Heart left ventricle (tissue), 16 donors: ENCODE data around the gene PRSS1. TPM values are rescaled to one million over a fixed set of nuclear protein-coding genes. Genes with fewer than 3 reads are reported as not detected.
"Not testable (repeated sequence)": the region's sequence is repeated elsewhere in the genome, so short reads cannot be mapped to it uniquely, and the experiment has no call there.

Experiments used
- ATAC-seq, 4 donors: fragments of 200-7000 bp; cut with Tn5 transposase; one replicate each; pipeline ENCODE4 v1.9.1; 2020 to 2022; ENCODE audit warnings: moderate library complexity in 4 of 4, mild to moderate bottlenecking in 3 of 4, moderate number of reproducible peaks in 1 of 4
- DNase-seq, 5 donors: peaks; one replicate each; pipeline ENCODE4 v3.0.0-alpha.2; 2020
- H3K27ac ChIP-seq, 12 donors: fragments of 200-600 bp; sonication (generic) in 4 of 12; one replicate each; pipeline versions ENCODE4 v1.5.0 to v1.8.0; 2016 to 2022; ENCODE audit warnings: mild to moderate bottlenecking in 2 of 12
- H3K27me3 ChIP-seq, 9 donors: fragments of 200-600 bp; sonication (generic) in 2 of 9; one replicate each; pipeline versions ENCODE4 v1.5.1 to v1.8.0; 2016 to 2022; ENCODE audit warnings: mild to moderate bottlenecking in 3 of 9
- H3K36me3 ChIP-seq, 9 donors: fragments of 200-600 bp; sonication (generic) in 2 of 9; one replicate each; pipeline versions ENCODE4 v1.5.0 to v1.8.0; 2018 to 2022; ENCODE audit warnings: mild to moderate bottlenecking in 2 of 9
- H3K4me1 ChIP-seq, 12 donors: fragments of 200-600 bp; sonication (generic) in 4 of 12; one replicate each; pipeline versions ENCODE4 v1.5.0 to v1.8.0; 2016 to 2022; ENCODE audit warnings: mild to moderate bottlenecking in 3 of 12
- H3K4me3 ChIP-seq, 12 donors: fragments of 200-600 bp; sonication (generic) in 4 of 12; one replicate each; pipeline versions ENCODE4 v1.5.0 to v1.8.0; 2017 to 2022; ENCODE audit warnings: mild to moderate bottlenecking in 9 of 12, moderate library complexity in 4 of 12
- H3K9me3 ChIP-seq, 12 donors: fragments of 200-600 bp; sonication (generic) in 4 of 12; one replicate each; pipeline versions ENCODE4 v1.5.0 to v1.8.0; 2016 to 2022; ENCODE audit warnings: mild to moderate bottlenecking in 1 of 12
- CTCF ChIP-seq, 12 donors: fragments of 200-600 bp; sonication (generic) in 4 of 12; IDR thresholded peaks; one replicate each; pipeline versions ENCODE4 v1.5.0 to v1.8.0; 2018 to 2022; ENCODE audit warnings: antibody characterized with exemption in 12 of 12, mild to moderate bottlenecking in 5 of 12
- POLR2A ChIP-seq, 2 donors: fragments of 450-650 bp; IDR thresholded peaks; one replicate each; pipeline ENCODE4 v1.6.1; 2017; ENCODE audit warnings: antibody characterized with exemption in 2 of 2, mild to moderate bottlenecking in 2 of 2, moderate library complexity in 2 of 2
- WGBS, 4 donors: extraction: QIAGEN DNeasy Blood & Tissue Kit in 2 of 4; methylation state at CpG; one replicate each; pipeline versions ENCODE4 v1.1.5 to v1.1.7; 2013 to 2018; 5-methylcytosine and 5-hydroxymethylcytosine counted together
- intact Hi-C, 10 donors: fragments of 100-400 bp; cut with DNase I; formaldehyde crosslinking; loops; one replicate each; pipeline versions ENCODE4 v1.11.1 to v1.14.2; 2022
- polyA plus RNA-seq, 2 donors: library from polyadenylated mRNA; stranded (reverse); fragments of 200-250 nt; gene quantifications; one replicate each; pipeline ENCODE4 v1.2.3, GENCODE V29; 2013
- total RNA-seq, 9 donors: library from RNA; depleted of rRNA in 2 of 9; stranded (reverse); fragments of >200 nt in 2 of 9; fragmentation: NEBNext Ultra II Directional in 3 of 9; extraction: Animal tissue kit (Norgen Biotek cat#: 25700) in 3 of 9; gene quantifications; one replicate each; pipeline versions ENCODE4 v1.1.0 to v1.2.4, GENCODE V29; 2016 to 2023
- donor health status: ischemic (EF 13 %, LVEDD 7.1; RV severe dilation, severe dysfunction).
- donor health status: healthy with polysubstance abuse.
- donor health status: DM: no; HTN: yes; CAD: no.
- donor health status: DM: no; HTN: no; CAD: no.
- donor health status: ischemic (EF 25% LVEDD 6.9; RV normal size, moderate dysfunction).
- donor health status: ischemic (EF 25% LVEDD 5.7; RV mildly dilated, moderate dysfunction).
- donor health status: healthy.
- donor health status: DM: yes; HTN: yes; CAD: no.
- donor health status: ischemic (EF 35%, LVEDD 5.7; RV mildly dilated, moderate dysfunction).
- donor health status: nonischemic (EF 11% LVEDD 7.7; RV severe dilation, severe dysfunction).
- donor health status: DM: yes; HTN: yes; CAD: no.
- donor health status: PGD.
- donor health status: ischemic (EF 29% LVEDD 5.4; RV normal size, mild dysfunction).
- donor health status: nonischemic (EF 23%, LVEDD 6.1; RV moderate dilation, normal function).

PRSS1 gene
- total and polyA plus RNA-seq, 11 donors, result 1.3 to 4.3 (median 3.0) TPM; not detected in 5

- no peaks in the 10 kb centered on the region for H3K36me3 ChIP-seq
Observed at GRCh38 chr7:142739923-142740492, 9.3 kb upstream of the PRSS1 start.

GRCh38 chr7:142740786-142741185 is 8.5 kb upstream of the PRSS1 start:
- intact Hi-C loops, result no loop called here
- Histone ChIP-seq H3K27me3 (no peaks in the 10 kb centered on the region), H3K36me3 (no peaks in the 10 kb centered on the region), H3K4me3 (no peak overlapping the region), H3K27ac (peak overlapping the region in 3 of 12 donors; percentile 63 to 87 (median 65)), H3K9me3 (no peaks in the 10 kb centered on the region), H3K4me1 (peaks cover 0 to 20% (median 9%) of the 10 kb centered on the region in 12 donors)
- no peak for DNase-seq
- 71 to 77% (median 74%) methylated on average over 5 of the region's 5 CpGs for WGBS, 4 donors
- no peak for ATAC-seq
- TF ChIP-seq POLR2A (IDR thresholded peaks at IDR 0.05) (no peak), CTCF (IDR thresholded peaks at IDR 0.05) (no peak)

More at GRCh38 chr7:142739923-142740492, 9.3 kb upstream of the PRSS1 start:
- Histone ChIP-seq H3K4me1 (peaks cover 0 to 20% (median 9%) of the 10 kb centered on the region in 12 donors), H3K27me3 (no peaks in the 10 kb centered on the region), H3K27ac (no peak overlapping the region), H3K9me3 (peaks cover 0 to 2% (median 0%) of the 10 kb centered on the region in 12 donors), H3K4me3 (no peak overlapping the region)
- 52 to 62% (median 57%) methylated on average over 2 of the region's 2 CpGs for WGBS, 4 donors
- ATAC-seq, result no peak
- TF ChIP-seq CTCF (IDR thresholded peaks at IDR 0.05), result no peak
- TF ChIP-seq POLR2A (IDR thresholded peaks at IDR 0.05), result no peak
- no peak for DNase-seq
- intact Hi-C loops, result no loop called here

GRCh38 chr7:142741932-142742331 is 7.3 kb upstream of the PRSS1 start:
- Histone ChIP-seq H3K4me1 (peaks cover 0 to 20% (median 9%) of the 10 kb centered on the region in 12 donors), H3K27ac (peak overlapping the region in 11 of 12 donors; percentile 24 to 87 (median 63))
- H3K27me3 ChIP-seq, H3K36me3 ChIP-seq, H3K4me3 ChIP-seq, H3K9me3 ChIP-seq, intact Hi-C loops: not testable (repeated sequence)
- peak in 1 of 12 donors; percentile 12 for TF ChIP-seq CTCF (IDR thresholded peaks at IDR 0.05)
- peak in 4 of 5 donors; percentile 35 to 62 (median 54) for DNase-seq
- ATAC-seq, result peak; percentile 94 to 98 (median 96)

- TF ChIP-seq CTCF (IDR thresholded peaks at IDR 0.05) (no peak), POLR2A (IDR thresholded peaks at IDR 0.05) (no peak)
- 57 to 66% (median 63%) methylated on average over 1 of the region's 1 CpG for WGBS, 4 donors
- ATAC-seq, result no peak
- no peak overlapping the region for H3K4me3 ChIP-seq
- peaks cover 0 to 20% (median 9%) of the 10 kb centered on the region in 12 donors for H3K4me1 ChIP-seq
- DNase-seq, result no peak
- no peaks in the 10 kb centered on the region for H3K36me3 ChIP-seq
- no peaks in the 10 kb centered on the region for H3K9me3 ChIP-seq
- no peaks in the 10 kb centered on the region for H3K27me3 ChIP-seq
- no peak overlapping the region for H3K27ac ChIP-seq
- intact Hi-C loops, result no loop called here
Observed at GRCh38 chr7:142745091-142745635, 4.1 kb upstream of the PRSS1 start.
